Nucleus accumbens (tissue), 56 donors: ENCODE data around the gene IRF7.
"Not testable (repeated sequence)": the region's sequence is repeated elsewhere in the genome, so short reads cannot be mapped to it uniquely, and the experiment has no call there.

Experiments used
- DNase-seq, 56 donors: peaks; one replicate each; lab custom pipeline; 2025; lab: John Stamatoyannopoulos, UW

Gene IRF7

GRCh38 chr11:587546-587945, 28.2 kb downstream of the IRF7 start:
- no peak for DNase-seq

- DNase-seq, result no peak
Observed at GRCh38 chr11:586376-587316, 29.1 kb downstream of the IRF7 start.

DNA sequence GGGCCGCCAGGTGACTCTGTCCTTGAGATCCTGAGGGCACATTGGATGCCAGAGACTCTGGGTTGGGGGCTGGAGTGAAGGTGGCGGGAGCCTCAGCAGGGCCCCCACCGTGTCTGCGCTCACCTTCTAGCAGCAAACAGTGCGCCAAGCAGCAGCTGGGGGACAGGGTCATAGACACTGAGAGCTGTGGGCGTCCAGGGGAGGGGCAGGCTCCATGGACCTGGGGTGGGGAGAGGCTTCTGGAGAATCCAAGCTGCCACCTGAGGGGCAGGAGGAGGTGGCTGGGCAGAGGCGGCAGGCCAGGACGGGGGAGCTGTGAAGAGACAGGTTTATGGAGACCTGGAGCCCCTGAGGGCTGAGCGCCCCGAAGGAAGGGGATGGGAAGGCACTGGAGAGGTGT, 31.5 kb downstream of the IRF7 start:
- no peak for DNase-seq

DNA sequence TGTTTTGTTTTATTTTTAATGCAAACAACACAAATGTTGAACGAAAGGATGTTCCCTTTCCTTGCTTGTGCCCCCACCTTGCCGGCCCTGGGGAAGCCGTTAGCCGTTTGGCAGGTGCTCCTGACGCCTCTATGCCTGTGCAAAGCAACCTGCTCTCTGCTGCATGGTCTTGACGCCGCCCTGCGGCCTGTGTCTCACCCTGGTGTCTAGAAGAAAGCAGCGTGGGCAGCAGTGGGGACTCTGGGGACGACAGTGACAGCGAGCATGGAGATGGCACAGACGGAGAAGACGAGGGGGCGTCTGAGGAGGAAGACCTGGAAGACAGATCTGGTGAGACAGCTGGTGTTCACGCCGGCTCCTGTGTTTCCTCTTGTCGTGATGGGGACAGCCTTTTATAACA, 34.0 kb downstream of the IRF7 start:
- DNase-seq, result peak in 19 of 56 donors; percentile 14 to 72 (median 41)

DNA sequence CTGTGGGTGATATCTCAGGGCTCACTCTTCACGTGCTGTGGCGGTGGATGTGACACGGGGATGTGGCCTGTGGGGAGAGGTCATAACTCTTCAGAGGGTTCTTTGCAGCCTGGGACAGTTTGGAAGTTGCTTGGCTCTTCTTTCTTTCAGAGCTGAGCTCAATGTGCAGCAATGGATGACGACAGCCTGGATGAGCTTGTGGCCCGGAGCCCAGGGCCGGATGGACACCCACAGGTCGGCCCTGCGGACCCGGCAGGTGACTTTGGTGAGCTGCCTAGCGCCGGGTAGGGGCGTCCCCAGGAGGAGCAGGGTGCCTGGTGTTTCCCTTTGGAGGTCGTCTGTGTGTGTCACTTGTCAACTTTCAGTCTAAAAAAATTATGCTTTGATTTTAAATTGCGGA, 34.4 kb downstream of the IRF7 start:
- DNase-seq, result no peak

DNA sequence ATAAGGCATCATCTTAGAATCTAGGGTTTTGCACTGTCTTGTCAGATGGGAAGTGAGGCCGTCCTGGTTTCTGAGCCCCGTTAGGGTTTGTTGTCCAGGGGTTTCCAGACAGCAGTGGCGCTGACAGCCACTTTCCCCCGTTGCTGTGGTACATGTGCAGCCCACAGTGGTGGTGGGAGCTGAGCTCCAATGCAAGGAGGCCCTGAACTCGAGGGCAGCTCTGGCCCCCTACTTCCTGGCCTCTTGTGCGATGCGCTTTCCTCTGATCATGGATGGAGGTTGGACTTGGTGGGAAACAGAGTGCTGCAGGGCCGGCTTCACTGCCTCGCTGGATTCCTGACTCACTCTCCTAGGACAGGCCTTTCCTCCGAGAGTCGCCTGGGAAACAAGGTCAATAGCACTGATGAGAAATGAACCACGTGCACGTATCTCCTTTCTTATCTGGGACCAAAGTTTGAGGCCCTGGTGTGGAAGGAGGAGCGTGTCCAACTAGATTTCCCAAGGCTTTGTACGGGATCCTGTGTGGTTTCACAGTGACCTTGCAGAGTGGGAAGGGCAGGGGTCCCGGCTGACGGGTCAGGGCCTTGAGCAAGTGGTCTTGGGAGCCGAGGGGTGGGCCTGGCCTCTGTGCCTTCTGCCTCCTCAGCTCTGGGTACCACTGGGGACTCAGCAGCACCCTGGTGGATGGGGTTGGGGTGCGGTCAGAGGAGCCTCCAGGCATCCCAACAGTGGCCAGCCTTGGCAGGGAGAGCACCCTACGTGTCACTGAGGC, 35.7 kb downstream of the IRF7 start:
- DNase-seq, result no peak

- DNase-seq, result no peak
Observed at GRCh38 chr11:578276-579035, 37.3 kb downstream of the IRF7 start.

GRCh38 chr11:577611-577894, 38.2 kb downstream of the IRF7 start:
- DNase-seq, result no peak

GRCh38 chr11:576811-577610, 38.7 kb downstream of the IRF7 start:
- DNase-seq, result no peak

GRCh38 chr11:575996-576768, 39.6 kb downstream of the IRF7 start, which contains the start of gene PHRF1:
PHRF1 (plus strand) TSS chr11:576470; CDS start chr11:581513, 5,043 bp downstream.
- DNase-seq, result peak; percentile 62 to 99 (median 93)

DNA sequence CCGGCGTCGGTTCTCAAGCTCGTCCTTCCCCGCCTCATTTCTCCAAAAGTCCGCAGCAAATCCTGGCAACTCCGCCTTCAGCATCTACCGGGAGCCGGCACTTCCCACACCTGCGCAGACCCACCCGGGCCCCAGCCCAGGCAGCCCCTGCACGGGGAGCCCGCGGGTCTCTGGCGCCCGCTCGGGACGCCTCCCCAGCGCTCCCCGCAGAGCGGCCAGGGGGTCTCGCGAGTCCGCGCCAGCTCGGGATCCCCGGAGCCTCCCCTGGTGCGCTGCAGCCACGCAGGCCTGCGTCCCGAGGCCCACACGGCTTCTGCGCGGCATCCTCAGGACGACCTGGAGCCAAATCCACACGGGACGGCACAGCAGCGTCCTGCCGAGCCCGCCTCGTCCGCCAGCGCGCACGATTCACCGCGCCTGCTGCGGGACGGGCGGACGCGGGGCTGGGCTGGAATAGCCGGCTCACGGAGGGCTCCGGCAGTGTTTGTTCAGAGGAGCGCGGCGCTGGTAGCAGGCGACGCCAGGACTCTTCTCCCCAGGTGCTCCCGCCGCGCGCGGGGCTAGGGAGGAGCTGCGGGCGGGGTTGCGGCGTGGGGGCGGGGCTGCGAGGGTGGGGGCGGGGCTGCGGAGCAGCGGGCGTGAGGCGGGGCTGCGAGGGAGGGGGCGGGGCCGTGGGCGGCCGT, 40.3 kb downstream of the IRF7 start:
- peak in 1 of 56 donors; percentile 61 for DNase-seq

DNA sequence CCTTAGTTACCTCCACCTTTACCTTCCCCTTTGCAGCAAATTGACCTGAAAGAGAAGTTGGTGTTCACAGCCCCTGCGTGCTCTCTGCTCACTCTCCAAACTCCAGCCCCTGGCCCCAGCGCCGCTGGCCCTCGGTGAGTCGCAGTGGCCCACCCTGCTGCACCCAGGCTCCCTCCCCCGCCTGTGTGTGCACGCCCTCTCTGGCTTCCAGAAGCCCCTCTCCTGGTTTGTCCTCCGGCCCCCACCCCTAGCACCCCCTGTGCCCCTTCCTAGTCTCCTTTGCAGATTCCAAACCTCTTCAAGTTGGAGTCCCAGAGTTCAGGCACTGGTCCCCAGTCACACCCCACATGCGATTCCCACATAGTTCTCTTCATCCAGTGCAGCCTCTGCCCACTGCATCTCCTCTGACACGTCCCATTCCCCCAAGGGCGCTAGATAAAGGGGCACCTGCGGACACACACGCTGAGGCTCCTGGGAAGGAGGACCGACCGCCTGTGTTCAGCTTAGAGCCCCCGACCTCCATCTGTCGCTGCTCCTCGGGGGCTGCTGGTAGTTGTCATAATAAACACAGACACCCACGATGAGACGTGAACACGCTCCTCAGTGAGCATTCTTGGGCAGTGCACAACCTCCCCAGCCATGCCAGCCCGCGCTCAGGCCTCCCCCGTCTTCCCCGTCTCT, 41.0 kb downstream of the IRF7 start:
- DNase-seq, result no peak

DNA sequence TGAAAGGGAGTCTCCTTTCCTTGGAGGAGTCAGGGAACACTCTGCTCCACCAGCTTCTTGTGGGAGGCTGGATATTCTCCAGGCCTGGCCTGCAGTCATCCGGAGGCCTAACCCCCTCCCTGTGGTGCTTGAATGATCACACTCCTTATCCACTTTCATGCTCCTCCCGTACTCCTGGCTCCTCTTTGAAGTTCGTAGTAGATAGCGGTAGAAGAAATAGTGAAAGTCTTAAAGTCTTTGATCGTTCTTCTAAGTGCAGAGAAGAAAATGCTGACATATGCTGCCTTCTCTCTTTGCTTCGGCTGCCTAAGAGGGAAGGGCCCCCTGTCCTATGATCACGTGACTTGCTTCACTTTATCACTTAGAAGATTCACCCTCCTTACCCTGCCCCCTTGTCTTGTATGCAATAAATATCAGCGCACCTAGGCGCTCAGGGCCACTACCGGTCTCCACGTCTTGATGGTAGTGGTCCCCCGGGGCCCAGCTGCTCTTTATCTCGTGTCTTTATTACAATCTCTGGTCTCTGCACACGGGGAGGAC, 41.6 kb downstream of the IRF7 start:
- DNase-seq, result not testable (repeated sequence)

GRCh38 chr11:573146-573759, 42.5 kb downstream of the IRF7 start:
- no peak for DNase-seq

DNA sequence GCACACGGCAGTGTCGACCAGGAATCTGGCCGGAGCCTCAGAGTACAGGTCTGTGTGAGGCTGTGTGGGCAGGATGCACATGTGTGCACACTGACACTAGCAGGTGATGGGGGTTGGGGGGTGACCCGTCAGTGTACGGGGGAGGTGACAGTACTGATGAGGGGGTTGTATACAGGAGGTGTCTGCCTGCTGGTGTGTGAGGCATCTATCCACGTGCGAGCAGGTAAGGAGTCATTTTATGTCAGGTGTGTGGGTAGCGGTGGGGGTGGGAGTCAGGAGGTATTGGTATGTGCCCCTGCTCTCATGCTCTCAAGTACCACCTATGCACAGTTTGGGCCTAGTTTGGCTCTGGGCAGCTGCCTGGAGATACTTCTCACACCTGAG, 44.0 kb downstream of the IRF7 start:
- peak in 1 of 56 donors; percentile 18 for DNase-seq

DNA sequence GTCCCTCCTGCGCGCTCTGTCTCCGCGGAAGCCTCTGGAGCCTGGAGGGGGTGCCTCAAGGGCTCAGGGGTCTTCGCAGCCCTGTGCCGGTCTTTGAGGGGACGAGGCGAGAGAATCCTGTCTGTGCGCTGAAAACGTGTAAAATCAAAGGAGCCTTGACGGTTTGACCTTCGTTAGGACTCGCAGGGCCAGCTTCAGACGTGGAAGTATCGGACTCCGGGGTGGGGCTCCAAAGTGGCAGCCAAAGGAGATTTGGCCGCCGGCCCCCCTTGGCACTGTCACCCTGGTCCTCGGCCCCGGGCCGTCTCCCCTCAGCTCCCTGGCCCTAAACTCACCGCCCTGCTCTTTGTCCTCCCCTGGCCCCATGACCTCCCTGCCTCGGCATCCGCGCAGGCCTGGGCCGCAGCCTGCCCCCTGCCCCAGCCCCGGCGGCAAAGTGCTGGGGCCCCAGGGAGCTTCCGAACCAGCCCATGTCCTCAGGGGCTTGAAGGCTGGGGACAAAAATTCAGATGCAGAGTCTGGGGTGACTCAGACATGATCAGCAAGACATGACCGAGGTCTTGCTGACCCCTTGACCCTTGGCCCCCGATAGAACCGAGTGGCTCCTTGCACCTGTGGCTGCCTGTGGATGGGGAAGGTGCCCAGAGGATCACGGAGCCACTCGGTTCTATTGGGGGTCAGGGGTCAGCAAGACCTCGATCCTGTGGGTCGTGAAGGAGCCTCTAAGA, 46.4 kb downstream of the IRF7 start:
- no peak for DNase-seq
